Right hindlimb (tissue), 1 donor: ENCODE results near the gene SYNPO2.

Experiments
- DNase-seq: peaks from one replicate; pipeline ENCODE4 v3.0.0-alpha.2; 2018

SYNPO2 gene

DNA sequence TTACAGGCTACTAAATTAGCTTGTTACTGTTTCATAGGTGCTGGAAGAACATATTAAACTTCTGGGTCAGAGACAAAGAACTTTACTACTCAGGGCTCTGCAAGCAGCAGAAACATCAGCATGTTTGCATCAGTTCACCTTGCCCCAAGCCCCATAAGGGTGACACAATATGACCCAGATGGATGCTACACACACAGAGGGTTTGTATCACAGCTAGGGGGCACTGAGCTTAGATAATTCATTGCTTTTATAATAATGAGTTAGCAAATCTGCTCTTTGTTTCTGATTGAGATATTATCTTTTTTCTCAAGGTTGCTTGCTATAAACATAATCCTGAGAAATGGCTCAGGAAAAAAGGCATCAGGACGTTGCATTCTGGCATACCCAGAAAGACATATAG, 4.8 kb upstream of the SYNPO2 start:
- no peak for DNase-seq

DNA sequence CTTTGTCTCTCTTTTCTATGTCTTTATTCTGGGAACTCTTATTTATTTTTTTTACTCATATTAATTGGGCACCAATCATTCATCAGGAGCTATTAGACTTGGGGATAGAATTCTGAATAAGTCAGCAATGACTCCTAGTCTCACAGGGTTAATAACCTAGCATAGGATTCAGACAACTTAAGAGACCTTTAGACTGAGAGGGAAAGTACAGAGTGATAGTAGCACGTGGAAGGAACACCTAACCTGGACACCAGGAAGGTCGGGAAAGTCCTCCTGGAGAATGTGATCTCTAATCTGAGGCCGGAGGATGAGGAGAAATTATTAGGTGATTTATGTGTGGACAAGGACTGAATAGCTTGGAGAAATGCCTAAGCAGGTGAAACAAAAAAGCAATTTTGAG, 3.9 kb upstream of the SYNPO2 start:
- no peak for DNase-seq

DNA sequence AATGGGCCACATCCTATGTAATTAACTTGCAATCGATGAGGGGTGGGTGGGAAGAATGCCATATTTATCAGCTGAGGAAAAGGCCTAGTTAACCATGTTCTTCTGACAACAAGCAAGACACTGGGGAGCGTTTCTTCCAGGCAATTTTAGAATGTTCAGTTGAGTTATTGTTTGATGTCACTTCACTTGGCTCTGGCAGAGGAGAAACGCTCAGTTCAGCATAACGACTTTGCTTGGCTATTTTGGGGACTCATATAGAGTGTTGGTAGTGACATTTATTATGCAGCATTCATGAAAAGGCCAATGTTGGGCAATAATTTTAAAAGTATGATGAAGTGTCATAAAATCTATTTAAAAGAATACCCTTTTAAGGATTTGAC, 648 bp downstream of the SYNPO2 start:
- DNase-seq, result no peak

DNA sequence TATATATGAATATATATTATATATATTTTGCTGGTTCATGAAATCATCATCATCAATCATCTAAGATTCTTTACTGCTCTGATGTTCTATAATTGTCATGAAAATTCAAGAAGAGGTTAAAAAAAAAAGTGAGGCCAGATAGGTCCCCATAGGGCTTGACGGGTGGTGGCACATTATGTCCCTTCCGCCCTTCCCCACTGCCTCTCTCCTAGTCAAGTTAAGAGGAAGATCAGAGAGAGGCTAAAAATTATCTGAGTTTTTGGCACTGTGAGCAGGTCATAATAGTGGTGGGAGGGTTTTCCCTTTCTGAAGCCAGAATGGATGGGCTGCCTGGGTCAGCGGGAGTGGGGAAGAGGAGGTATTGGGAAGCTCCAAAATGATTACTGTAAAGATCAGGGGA, 5.4 kb downstream of the SYNPO2 start:
- no peak for DNase-seq

DNA sequence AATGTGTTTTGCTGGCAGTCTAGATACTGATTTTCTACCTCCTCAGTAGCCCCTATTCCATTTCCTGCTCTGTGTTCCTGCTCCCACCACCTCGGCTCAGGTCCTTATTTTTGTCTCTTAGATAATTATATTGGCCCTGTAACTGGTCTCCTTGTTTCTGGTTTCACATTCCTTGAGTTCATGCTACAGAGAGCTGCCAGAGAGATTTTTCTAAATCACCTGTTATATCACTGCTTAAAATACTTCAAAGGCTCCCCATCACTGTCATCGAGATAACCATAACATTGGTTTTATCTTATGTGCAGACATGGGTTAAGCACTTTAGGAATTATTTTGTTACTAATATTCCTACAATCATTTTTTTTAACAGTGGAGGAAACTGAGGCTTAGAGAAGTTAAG, 9.6 kb downstream of the SYNPO2 start:
- no peak for DNase-seq

DNA sequence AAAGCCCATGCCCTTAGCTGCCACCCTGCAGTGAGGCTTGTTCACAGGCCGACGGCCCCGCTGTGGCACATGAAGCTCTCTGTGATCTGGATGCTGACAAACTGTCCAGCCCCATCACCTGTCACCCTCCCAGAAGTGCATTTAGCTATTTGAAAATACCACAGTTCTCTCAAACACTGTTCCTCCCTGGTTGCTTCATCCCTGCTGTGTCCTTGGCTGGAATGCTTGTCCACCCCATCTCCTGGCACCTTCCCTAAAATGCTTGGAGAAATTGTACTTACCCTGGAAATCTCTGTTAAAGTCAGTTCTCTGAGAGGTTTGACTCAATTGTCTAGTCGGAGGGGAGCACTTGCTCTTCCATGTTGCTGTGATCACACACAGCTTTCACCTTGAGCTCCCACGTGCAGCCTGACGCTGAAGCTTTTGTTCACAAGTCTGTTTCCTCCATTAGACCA, 10.1 kb downstream of the SYNPO2 start:
- DNase-seq, result no peak

DNA sequence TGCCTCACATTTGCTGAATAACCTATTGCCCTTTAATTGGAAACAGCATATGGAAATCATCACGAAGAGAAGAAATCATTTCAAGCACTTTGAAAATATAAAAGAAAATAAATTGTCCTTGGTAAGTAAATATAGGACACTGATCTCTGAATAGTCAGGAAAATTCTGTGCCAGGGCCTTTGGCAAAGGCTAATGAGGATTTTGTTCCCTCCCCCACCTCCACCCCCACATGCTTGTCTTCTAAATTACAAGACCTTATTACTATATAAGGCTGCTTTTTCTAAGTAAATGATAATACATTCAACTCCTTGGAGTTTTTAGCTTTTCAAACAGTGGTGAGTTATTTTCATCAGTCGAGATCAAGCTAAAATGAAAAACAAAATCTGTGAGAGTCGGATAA, 15.8 kb downstream of the SYNPO2 start:
- DNase-seq, result peak; percentile 27

DNA sequence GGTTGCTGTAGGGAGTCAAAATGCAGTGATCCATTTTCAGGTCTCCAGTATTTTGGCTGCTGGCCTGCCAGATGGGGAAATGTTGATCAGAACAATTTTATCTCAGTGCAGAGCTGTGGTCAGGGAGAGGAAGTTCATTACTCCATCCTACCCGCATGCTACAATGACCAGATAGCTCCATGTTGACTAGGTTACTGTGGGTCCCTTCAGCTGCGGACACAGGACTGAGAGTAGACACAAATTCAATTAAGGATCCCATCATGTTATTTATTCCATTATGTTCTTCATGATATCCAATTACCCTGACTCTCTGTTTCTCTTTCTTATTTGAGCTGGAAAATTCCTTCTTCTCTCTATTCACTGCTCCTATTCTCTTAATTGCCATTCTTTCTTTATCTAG, 16.3 kb downstream of the SYNPO2 start:
- DNase-seq, result no peak

DNA sequence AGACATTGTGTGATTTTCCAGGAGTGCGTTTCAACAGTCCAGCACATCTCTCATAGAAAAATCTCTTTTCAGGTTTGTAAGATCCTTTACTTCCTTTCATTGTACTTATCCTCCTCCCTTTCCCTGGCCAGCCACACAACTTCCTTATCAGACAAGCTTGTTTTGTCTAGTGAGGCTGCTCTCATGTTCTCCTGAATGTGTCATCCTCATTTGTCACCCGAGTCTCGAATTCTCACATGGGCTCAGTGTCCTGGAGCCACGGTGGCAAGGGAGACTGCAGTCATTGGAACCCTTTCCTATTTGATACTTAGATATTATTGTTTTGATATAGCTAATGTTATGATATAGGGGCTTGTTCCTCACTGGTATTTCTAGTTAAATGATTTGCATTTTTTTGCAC, 16.9 kb downstream of the SYNPO2 start:
- no peak for DNase-seq

DNA sequence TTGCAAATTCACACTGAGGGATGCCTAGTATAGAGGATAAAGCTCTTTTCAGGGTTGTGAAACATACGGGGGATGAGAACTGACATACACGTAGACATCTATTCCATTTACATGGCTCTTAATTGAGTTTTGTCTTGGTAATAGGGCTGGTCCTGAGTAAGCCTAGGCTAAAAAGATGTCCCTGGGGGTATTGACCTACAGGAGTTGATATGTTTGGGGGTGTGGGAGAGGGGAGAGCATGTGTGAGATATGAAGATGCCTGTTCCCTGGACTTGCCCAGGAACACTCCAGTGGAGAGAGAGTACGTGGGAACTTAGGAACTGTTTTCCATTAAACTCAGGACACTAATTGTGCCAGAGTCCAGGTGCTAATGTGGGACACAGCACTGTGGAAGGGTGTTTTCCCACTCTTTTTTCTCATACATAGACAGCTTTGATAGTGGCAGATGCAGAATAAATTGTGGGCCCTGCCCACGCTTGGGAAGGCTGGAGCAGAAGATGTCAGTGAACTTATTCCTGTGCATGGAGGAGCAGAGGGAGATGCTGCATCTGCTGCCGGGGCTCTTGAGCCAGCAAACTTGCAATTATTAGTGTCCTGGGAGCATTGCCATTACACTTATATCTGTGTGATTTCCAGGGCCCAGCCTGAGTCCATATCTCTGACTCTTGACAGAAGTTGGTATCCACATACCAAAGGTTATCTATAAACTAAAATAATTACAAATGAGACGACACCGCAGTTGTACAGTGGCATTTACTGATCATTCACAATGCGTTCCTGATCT, 20.7 kb downstream of the SYNPO2 start:
- DNase-seq, result no peak

DNA sequence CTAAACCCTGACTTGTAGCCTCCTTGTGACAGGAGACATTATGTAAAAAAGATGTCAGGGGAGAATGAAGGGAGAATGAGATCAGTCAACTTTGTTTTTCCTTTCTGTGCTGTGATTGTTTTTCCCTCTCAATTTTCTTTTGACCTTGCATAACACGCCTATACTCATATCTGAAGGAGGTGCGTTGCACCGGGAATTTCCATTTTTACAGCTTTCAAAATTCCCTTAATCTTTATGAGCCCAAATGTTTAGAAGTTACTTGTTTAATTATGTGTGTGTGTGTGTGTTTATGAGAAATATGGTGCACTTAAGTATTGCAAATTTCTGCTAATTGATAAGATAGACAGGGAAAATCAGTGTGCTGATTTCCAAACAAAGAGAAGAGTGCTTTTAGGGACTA, 21.6 kb downstream of the SYNPO2 start:
- no peak for DNase-seq

DNA sequence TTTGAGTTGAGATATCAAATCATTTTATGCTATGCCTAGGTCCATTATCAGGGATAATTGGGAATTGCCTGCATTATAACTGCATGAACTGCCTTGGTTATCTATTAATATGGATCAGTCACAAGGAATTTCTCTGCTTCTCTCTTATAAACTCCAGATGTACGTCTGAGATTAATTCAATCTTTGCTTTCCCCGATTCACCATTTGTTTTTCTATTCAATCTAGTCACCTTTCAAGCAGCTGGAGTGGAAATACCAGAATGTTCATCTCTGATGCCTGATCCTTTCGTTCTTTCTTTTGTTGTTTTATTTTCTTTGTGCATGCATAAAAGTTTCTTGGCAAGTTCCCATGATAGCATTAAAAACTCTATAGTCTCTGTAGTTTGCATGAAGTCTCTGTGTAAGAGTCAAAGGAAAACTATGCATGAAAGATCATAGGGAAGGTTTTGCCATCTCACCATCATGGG, 22.6 kb downstream of the SYNPO2 start:
- DNase-seq, result no peak

DNA sequence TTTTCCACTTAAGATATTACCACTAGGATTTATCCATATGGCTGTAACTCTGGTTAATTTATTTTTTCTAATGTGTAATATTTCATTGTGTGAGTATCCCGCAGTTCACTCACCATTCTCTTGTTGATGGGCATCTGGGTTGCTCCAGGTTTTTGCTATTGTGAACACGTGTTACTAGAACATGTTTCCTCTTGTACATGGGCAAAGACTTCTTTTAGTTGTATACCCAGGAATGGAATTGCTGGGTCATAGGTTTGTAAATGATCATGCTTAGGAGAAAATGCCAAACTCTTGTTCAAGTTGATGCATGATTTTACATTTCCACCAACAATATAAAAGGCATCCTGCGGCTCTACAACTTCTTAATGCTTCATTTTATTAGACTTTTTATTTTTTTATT, 26.8 kb downstream of the SYNPO2 start:
- DNase-seq, result no peak

DNA sequence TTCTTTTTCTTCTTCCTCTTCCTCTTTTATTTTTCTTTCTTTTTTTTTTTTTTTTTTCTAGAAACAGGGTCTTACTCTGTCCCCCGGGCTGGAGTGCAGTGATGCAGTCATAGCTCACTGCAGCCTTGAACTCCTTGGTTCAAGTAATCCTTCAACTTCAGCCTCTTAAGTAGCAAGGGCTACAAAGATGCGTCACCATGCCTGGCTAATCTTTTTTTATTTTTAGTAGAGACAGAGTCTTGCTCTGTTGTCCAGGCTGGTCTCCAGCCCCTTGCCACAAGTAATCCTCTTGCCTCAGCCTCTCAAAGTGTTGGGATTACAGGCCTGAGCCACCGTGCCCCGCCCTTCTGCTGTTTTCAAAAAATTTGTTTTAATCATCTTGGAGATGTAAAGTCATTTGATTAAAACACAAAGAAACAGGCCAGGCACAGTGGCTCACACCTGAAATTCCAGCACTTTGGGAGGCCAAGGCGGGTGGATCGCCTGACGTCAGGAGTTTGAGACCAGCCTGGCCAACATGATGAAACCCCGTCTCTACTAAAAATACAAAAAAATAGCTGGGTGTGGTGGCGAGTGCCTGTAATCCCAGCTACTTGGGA, 28.1 kb downstream of the SYNPO2 start:
- DNase-seq, result no peak

DNA sequence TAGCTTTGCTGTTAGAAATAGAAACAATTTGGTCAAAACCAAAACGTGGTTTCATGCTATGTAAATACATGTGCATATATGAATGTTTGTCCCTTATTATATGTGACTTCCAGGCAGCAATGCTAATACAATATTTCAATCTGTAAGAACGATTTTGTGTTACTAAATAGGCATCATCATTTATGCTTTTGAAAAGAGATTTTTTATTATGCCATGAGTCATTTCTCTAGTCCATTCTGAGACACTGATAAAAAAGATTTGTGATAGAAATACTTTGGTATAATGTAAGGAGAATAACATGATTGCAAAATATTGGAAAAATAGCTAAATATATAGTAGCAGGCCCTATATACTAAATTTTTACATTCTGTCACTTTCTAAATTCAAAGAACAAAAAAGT, 28.9 kb downstream of the SYNPO2 start:
- no peak for DNase-seq

DNA sequence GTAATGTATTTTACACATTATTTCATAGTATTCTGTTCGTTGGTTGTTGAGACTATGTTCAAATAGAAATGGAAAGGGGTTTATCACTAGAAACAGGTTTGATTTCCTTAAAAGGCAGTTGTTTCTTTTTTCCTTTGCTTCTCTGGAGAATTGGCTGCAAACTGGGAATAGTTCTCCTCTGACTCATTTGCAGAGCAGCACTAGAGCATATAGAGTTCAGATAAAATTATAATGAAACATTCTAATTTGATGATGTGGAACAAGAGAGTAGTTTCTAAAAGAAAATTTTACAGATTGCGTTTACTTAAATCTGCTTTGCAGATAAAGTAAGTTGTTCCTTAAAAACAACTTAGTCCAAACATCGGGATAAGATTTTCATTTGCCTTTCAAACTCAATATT, 29.7 kb downstream of the SYNPO2 start:
- DNase-seq, result no peak

DNA sequence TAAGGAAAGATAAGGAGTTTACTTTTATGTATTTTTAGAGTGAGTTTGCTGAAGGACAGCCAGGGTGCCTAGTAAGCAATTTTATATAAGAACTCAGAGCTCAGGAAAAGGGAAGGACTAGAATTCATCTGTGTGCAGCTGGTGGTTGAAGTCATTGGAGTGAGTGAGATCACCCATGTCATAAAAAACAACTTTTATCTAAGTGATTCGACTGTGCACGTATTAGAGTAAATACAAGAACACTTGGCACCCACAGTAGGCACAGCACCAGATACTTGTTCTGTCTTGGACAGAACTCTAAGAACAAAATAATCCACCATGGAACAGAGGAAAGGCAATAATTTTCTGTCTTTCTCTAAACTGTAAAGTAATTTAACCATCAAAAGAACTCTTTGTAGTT, 31.6 kb downstream of the SYNPO2 start:
- DNase-seq, result no peak

DNA sequence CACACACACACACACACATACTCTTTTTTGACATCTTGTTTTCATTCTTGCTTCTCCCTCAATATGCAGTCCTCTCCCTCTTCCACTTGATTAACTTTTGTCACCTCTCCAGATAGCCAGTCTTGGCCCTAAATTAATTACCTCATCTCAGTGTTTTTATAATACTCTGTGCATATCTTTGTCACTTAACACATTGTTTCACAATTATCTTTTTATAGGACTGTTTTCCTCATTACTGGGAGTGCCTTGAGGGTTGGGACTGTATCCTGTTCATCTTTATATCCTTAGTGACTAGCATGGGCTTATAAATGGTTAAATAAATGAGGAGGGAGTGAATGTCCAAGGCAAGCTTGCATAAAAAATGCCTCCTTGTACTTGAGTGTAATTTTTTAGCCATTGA, 33.1 kb downstream of the SYNPO2 start:
- DNase-seq, result no peak

DNA sequence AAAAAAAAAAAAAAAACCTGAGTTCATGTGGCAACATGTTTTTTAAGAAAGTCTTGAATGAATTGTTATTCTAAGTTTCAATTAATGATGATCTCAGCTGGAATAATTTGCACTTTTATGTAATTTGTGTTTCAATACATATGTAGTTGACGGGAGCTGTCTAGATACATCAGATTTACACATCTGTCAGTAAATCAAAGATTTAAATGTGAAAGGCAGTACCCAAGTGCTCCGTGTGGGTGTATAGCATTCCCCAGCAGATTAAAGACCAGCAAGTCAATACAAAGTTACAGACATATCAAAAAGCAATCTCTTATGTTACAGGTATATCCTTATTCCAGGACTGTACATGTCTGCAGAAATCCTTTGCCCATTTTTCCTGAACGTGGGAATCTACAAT, 35.2 kb downstream of the SYNPO2 start:
- no peak for DNase-seq

DNA sequence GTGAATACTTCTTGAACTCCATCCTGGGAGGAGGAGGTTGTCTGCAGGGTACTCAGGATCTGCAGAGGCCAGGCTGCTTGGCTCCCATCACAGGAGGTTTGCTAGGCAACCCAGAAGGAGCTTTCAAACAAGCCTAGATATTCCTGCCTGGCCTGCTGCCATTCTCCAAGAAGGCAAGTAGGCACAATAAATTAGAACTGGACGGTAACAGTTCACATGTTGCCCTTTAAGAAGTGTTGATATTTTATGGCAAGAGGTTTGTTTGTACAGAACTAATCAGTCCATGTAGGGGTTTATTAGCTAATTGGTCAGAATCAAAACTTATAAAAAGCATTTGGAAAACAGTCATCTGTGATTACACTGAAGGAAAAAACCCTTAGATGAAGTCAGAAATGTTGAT, 39.3 kb downstream of the SYNPO2 start:
- peak; percentile 30 for DNase-seq

DNA sequence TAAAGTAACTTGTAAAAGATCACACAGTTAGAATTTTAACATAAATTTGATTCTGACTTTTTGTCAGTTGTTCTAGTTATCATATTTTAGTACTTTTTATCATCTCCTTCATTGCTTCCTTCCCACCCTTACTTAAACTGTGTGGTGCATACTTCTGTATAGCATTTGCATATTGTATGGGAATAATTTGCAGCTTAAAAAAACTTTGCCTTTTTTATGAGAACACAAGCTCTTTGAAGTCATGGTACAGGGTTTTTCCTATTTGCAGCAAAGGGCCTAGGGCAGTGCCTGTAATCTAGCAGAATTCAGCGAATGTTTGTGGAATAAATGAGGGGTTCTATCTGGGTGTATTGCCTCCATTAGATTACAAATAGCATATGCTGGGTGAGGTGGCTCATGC, 41.6 kb downstream of the SYNPO2 start:
- no peak for DNase-seq

DNA sequence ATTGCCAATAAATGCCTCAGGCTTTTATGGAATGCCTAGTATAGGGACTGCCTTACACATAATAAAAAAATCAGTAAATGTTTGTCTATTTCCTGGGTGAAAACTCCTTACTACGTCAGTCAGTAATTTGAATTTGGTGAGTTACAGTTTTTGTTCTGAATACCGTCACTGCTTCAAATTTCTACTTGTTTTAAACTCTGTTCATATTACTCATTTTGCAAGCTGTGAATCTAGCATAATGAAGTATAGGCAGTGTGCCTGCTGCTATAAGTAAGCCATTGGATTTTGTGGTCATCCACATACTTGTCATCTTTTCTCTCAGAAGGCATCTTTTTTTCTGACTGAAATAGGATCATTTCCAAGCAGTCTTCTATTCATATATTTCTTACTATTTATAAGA, 43.1 kb downstream of the SYNPO2 start:
- no peak for DNase-seq

DNA sequence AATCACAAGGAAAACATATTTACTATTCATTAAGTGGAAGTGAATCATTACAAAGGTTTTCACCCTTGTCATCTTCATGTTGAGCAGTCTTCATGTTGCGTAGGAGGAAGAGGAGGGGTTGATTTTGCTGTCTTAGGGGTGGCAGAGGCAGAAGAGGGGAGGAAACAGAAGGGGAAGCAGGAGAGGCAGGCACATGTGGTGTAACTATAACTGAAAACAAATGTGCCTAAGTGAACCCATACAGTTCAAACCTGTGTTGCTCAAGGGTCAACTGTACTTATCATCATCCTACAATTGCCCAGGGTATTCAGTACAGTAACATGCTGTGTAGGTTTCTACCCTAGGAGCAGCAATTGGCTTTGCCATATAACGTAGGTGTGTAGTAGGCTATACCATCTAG, 47.2 kb downstream of the SYNPO2 start:
- no peak for DNase-seq

DNA sequence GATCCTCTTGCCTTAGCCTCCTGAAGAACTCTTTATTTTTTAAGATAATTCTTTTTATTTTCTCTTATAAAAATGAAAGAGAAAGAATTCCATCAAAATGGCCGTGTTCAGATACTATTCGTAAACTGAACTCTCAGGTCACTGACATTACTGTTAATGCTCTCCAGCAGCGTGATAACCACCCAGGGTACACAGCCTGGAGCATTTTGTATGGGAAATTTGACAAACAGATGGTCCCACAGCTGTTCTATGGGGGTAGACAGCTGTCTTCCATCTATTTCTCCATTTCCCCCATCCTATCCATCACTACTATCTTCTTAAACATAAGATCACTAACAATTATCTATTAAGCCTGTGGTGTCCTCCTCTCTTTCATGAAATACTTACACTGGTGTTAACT, 47.8 kb downstream of the SYNPO2 start:
- DNase-seq, result no peak
